Measurements from ENCODE around the gene RAB38.

DNA sequence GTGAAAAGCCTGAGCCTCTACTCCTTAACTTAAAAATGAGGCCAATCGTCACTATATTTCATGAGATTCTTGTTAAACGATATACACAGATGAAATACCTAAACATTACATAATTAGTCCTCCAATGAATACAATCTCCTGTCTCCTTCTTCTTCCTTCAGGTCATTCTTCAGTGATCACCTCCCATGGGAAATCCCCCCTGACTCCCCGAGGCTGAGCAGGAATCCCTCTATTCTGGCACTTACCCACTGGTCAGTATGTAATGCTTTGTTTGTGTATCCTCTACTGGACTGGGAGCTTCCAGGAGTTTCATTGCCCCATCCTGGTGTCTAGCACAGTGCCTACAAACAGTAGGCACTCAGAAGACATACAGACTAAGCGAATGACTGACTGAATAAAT is 52.3 kb downstream of the RAB38 start:
- no peak for TF ChIP-seq EZH2 (IDR thresholded peaks at IDR 0.05)
- TF ChIP-seq POLR2AphosphoS5 (IDR thresholded peaks at IDR 0.05; ENCODE audit: borderline replicate concordance, low read depth, low read length): no peak

Measured in SK-N-MC (cell line).